Naive thymus-derived CD8-positive, alpha-beta T cell (primary cell): ENCODE data around the gene ACE. TPM values are rescaled to one million over a fixed set of nuclear protein-coding genes. Genes with fewer than 3 reads are reported as not detected.

Source experiments
- ATAC-seq, 2 donors: fragments of 150-1000 bp; cut with Tn5 transposase in 1 of 2; sonication (Bioruptor Pico), chemical (Tn5 transposase) in 1 of 2; 1 replicate in 1 of 2; 2 replicates in 1 of 2; pipeline ENCODE4 v1.10.0; 2021; ENCODE audit warnings: mild to moderate bottlenecking in 2 of 2, moderate library complexity in 2 of 2
- POLR2A ChIA-PET: fragments of 350-600 bp; sonication (Branson Sonifier 250); formaldehyde crosslinking; loops from one replicate; lab custom pipeline; 2021; ENCODE audit warnings: antibody characterized with exemption; lab: Charles Lee
- DNase-seq, 10 donors: peaks; one replicate each; pipeline versions ENCODE4 v3.0.0 to v3.0.0-alpha.2; 2020 to 2022
- H3K27ac Mint-ChIP-seq, 10 donors: one replicate each; pipeline ENCODE4 v1.8.0; 2020 to 2022; ENCODE audit warnings: mild to moderate bottlenecking in 10 of 10, mixed read lengths in 10 of 10, moderate library complexity in 4 of 10, inconsistent platforms in 1 of 10
- H3K27me3 Mint-ChIP-seq, 5 donors: one replicate each; pipeline ENCODE4 v1.8.0; 2021 to 2022; ENCODE audit warnings: mixed read lengths in 5 of 5
- H3K36me3 Mint-ChIP-seq, 3 donors: one replicate each; pipeline ENCODE4 v1.8.0; 2020 to 2022; ENCODE audit warnings: mixed read lengths in 3 of 3, mild to moderate bottlenecking in 2 of 3, inconsistent platforms in 1 of 3
- H3K4me1 Mint-ChIP-seq, 4 donors: one replicate each; pipeline ENCODE4 v1.8.0; 2021 to 2022; ENCODE audit warnings: mixed read lengths in 4 of 4
- H3K4me3 Mint-ChIP-seq, 10 donors: one replicate each; pipeline ENCODE4 v1.8.0; 2020 to 2022; ENCODE audit warnings: mild to moderate bottlenecking in 10 of 10, mixed read lengths in 10 of 10, moderate library complexity in 6 of 10, inconsistent platforms in 1 of 10
- H3K9me3 Mint-ChIP-seq, 9 donors: one replicate each; pipeline ENCODE4 v1.8.0; 2020 to 2022; ENCODE audit warnings: mixed read lengths in 9 of 9, mild to moderate bottlenecking in 3 of 9, inconsistent platforms in 1 of 9, moderate library complexity in 1 of 9
- polyA plus RNA-seq, 3 donors: library from polyadenylated mRNA; unstranded; fragments of 300-500 nt; fragmentation: Illumina TruSeq; gene quantifications; one replicate each; pipeline ENCODE4 v1.2.3, GENCODE V29; 2021
- total RNA-seq, 8 experiments: library from RNA in 2 of 8; stranded (reverse) in 2 of 8; gene quantifications; one replicate each; pipeline ENCODE4 v1.2.3 and lab custom pipeline; 2021 to 2026

The ACE gene
- total and polyA plus RNA-seq, 5 experiments from 2014 or later, result 0.15 to 1.9 (median 1.2) TPM; not detected in 2

- Mint-ChIP-seq H3K27ac (no peak overlapping the region), H3K27me3 (peaks cover 4 to 21% (median 15%) of the 10 kb centered on the region in 5 donors), H3K9me3 (no peaks in the 10 kb centered on the region), H3K4me3 (no peak overlapping the region), H3K36me3 (no peaks in the 10 kb centered on the region), H3K4me1 (no peaks in the 10 kb centered on the region)
- ATAC-seq (no peak), DNase-seq (no peak)
- POLR2A ChIA-PET, result no interaction called here
Observed at GRCh38 chr17:63516910-63517824, 40.3 kb downstream of the ACE start.

- ATAC-seq (no peak), DNase-seq (no peak)
- no peaks in the 10 kb centered on the region for H3K4me1 Mint-ChIP-seq
- H3K9me3 Mint-ChIP-seq, result no peaks in the 10 kb centered on the region
- peaks cover 4 to 26% (median 16%) of the 10 kb centered on the region in 5 donors for H3K27me3 Mint-ChIP-seq
- H3K4me3 Mint-ChIP-seq, result no peak overlapping the region
- POLR2A ChIA-PET, result no interaction called here
- no peaks in the 10 kb centered on the region for H3K36me3 Mint-ChIP-seq
- no peak overlapping the region for H3K27ac Mint-ChIP-seq
Observed at GRCh38 chr17:63517825-63518534, 41.1 kb downstream of the ACE start.

GRCh38 chr17:63519116-63519881 is 42.4 kb downstream of the ACE start:
- Mint-ChIP-seq H3K27me3 (peaks cover 12 to 34% (median 21%) of the 10 kb centered on the region in 5 donors), H3K27ac (no peak overlapping the region), H3K36me3 (no peaks in the 10 kb centered on the region), H3K4me1 (peaks cover 4 to 10% (median 8%) of the 10 kb centered on the region in 4 donors), H3K4me3 (no peak overlapping the region), H3K9me3 (no peaks in the 10 kb centered on the region)
- POLR2A ChIA-PET, result no interaction called here
- ATAC-seq (no peak), DNase-seq (no peak)

GRCh38 chr17:63519972-63520882 is 43.4 kb downstream of the ACE start:
- no peaks in the 10 kb centered on the region for H3K36me3 Mint-ChIP-seq
- no peak for ATAC-seq

GRCh38 chr17:63523253-63523855 is 46.5 kb downstream of the ACE start, which contains the start of gene KCNH6:
Gene KCNH6 (plus strand): TSS chr17:63523358. CDS start chr17:63523414, 56 bp downstream.
- H3K4me1 Mint-ChIP-seq, result peaks cover 4 to 10% (median 8%) of the 10 kb centered on the region in 4 donors
- DNase-seq, result no peak
- H3K9me3 Mint-ChIP-seq, result no peaks in the 10 kb centered on the region
- no peaks in the 10 kb centered on the region for H3K36me3 Mint-ChIP-seq
- peak within 1 kb of the TSS in 2 of 10 donors; percentile 18 to 28 for H3K27ac Mint-ChIP-seq
- no peak for ATAC-seq
- H3K27me3 Mint-ChIP-seq, result peaks cover 15 to 40% (median 28%) of the 10 kb centered on the region in 5 donors
- H3K4me3 Mint-ChIP-seq, result peak within 1 kb of the TSS in 6 of 10 donors; percentile 3 to 55 (median 45)
- POLR2A ChIA-PET, result no interaction called here

More at GRCh38 chr17:63519972-63520882, 43.4 kb downstream of the ACE start:
- H3K27me3 Mint-ChIP-seq, result peaks cover 12 to 40% (median 23%) of the 10 kb centered on the region in 5 donors
- no peak for DNase-seq
- POLR2A ChIA-PET, result no interaction called here
- H3K4me3 Mint-ChIP-seq, result no peak overlapping the region
- H3K9me3 Mint-ChIP-seq, result no peaks in the 10 kb centered on the region
- no peak overlapping the region for H3K27ac Mint-ChIP-seq
- H3K4me1 Mint-ChIP-seq, result peaks cover 4 to 10% (median 8%) of the 10 kb centered on the region in 4 donors

- DNase-seq (no peak), ATAC-seq (no peak)
- Mint-ChIP-seq H3K4me3 (peak overlapping the region in 6 of 10 donors; percentile 3 to 55 (median 45)), H3K4me1 (peaks cover 4 to 10% (median 8%) of the 10 kb centered on the region in 4 donors), H3K9me3 (no peaks in the 10 kb centered on the region), H3K27me3 (peaks cover 15 to 40% (median 28%) of the 10 kb centered on the region in 5 donors), H3K27ac (no peak overlapping the region), H3K36me3 (no peaks in the 10 kb centered on the region)
- POLR2A ChIA-PET, result no interaction called here
Observed at GRCh38 chr17:63524051-63524450, 47.2 kb downstream of the ACE start.

- Mint-ChIP-seq H3K9me3 (no peaks in the 10 kb centered on the region), H3K4me3 (no peak overlapping the region), H3K36me3 (no peaks in the 10 kb centered on the region), H3K4me1 (peaks cover 6 to 10% (median 8%) of the 10 kb centered on the region in 4 donors), H3K27me3 (peaks cover 15 to 40% (median 28%) of the 10 kb centered on the region in 5 donors), H3K27ac (peak overlapping the region in 1 of 10 donors; percentile 77)
- DNase-seq, result no peak
- no peak for ATAC-seq
- POLR2A ChIA-PET, result no interaction called here
Observed at GRCh38 chr17:63525190-63525946, 48.5 kb downstream of the ACE start.

GRCh38 chr17:63526861-63527260 is 50.0 kb downstream of the ACE start:
- H3K36me3 Mint-ChIP-seq, result no peaks in the 10 kb centered on the region
- peaks cover 12 to 32% (median 19%) of the 10 kb centered on the region in 5 donors for H3K27me3 Mint-ChIP-seq
- no peak for ATAC-seq
- DNase-seq, result no peak
- no peak overlapping the region for H3K4me3 Mint-ChIP-seq
- H3K27ac Mint-ChIP-seq, result no peak overlapping the region
- POLR2A ChIA-PET, result no interaction called here
- H3K9me3 Mint-ChIP-seq, result no peaks in the 10 kb centered on the region
- peaks cover 6 to 10% (median 8%) of the 10 kb centered on the region in 4 donors for H3K4me1 Mint-ChIP-seq

GRCh38 chr17:63528183-63528582 is 51.3 kb downstream of the ACE start:
- H3K36me3 Mint-ChIP-seq, result no peaks in the 10 kb centered on the region
- POLR2A ChIA-PET, result no interaction called here
- peaks cover 8 to 10% (median 8%) of the 10 kb centered on the region in 4 donors for H3K4me1 Mint-ChIP-seq
- no peak overlapping the region for H3K4me3 Mint-ChIP-seq
- no peaks in the 10 kb centered on the region for H3K9me3 Mint-ChIP-seq
- ATAC-seq (no peak), DNase-seq (no peak)
- H3K27me3 Mint-ChIP-seq, result peaks cover 10 to 26% (median 15%) of the 10 kb centered on the region in 5 donors
- H3K27ac Mint-ChIP-seq, result no peak overlapping the region

GRCh38 chr17:63529711-63530556 is 53.1 kb downstream of the ACE start:
- Mint-ChIP-seq H3K27me3 (peaks cover 4 to 14% (median 6%) of the 10 kb centered on the region in 5 donors), H3K36me3 (no peaks in the 10 kb centered on the region), H3K4me1 (peaks cover 0 to 6% (median 0%) of the 10 kb centered on the region in 4 donors), H3K27ac (no peak overlapping the region), H3K9me3 (no peaks in the 10 kb centered on the region), H3K4me3 (no peak overlapping the region)
- DNase-seq (no peak), ATAC-seq (no peak)
- POLR2A ChIA-PET, result no interaction called here
